ENCODE data around the gene CCDC7.
"Not testable (repeated sequence)": the region's sequence is repeated elsewhere in the genome, so short reads cannot be mapped to it uniquely, and the experiment has no call there.

Gene CCDC7

GRCh38 chr10:32454148-32454547 is 8.2 kb downstream of the CCDC7 start:
- no peak overlapping the region for H3K27ac ChIP-seq
- TF ChIP-seq CTCF (conservative IDR thresholded peaks at IDR 0.05) = no peak

GRCh38 chr10:32459051-32459698 is 13.2 kb downstream of the CCDC7 start:
- no peak for TF ChIP-seq CTCF (conservative IDR thresholded peaks at IDR 0.05)

GRCh38 chr10:32461203-32461602 is 15.3 kb downstream of the CCDC7 start:
- TF ChIP-seq CTCF (conservative IDR thresholded peaks at IDR 0.05) = no peak
- no peak overlapping the region for H3K27ac ChIP-seq

More at GRCh38 chr10:32459051-32459698, 13.2 kb downstream of the CCDC7 start:
- no peak overlapping the region for H3K27ac ChIP-seq

- no peak for TF ChIP-seq CTCF (conservative IDR thresholded peaks at IDR 0.05)
- no peak overlapping the region for H3K27ac ChIP-seq
These were observed 25.3 kb downstream of the CCDC7 start for GRCh38 chr10:32471232-32471631.

- TF ChIP-seq CTCF (conservative IDR thresholded peaks at IDR 0.05) = no peak
- H3K27ac ChIP-seq = no peak overlapping the region
These were observed 31.6 kb downstream of the CCDC7 start for GRCh38 chr10:32477499-32477898.

- H3K27ac ChIP-seq = no peak overlapping the region
- TF ChIP-seq CTCF (conservative IDR thresholded peaks at IDR 0.05) = no peak
These were observed 35.7 kb downstream of the CCDC7 start for GRCh38 chr10:32481606-32482005.

GRCh38 chr10:32483019-32483502 is 37.1 kb downstream of the CCDC7 start:
- not testable (repeated sequence) for H3K27ac ChIP-seq

- H3K27ac ChIP-seq = not testable (repeated sequence)
These were observed 42.1 kb downstream of the CCDC7 start for GRCh38 chr10:32488038-32488437.

GRCh38 chr10:32489158-32489557 is 43.2 kb downstream of the CCDC7 start:
- no peak for TF ChIP-seq CTCF (conservative IDR thresholded peaks at IDR 0.05)
- H3K27ac ChIP-seq = no peak overlapping the region

All from VCaP (cell line).